ENCODE results near the gene PCK1.

The PCK1 gene

DNA sequence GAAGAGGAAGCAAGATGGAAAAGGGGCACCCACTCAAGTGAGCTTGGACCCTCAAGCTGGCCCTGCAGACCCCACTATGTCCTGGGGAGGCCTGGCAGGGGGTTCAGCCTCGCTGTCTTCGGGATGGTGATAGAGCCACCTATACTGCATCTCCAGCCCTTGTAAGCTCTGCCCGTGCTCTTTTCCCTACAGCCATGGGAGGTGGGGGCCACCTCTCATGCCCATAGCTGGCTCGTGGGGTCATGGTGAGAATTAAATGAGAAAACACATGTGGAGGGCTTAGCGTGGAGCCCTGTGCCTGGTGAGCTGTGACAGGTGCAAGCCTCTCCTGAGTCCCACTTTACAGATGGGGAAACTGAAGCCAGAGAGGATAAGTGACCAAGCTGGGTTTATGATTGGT, 27.7 kb downstream of the PCK1 start:
- no peak for DNase-seq (ENCODE audit: low read depth in 2 of 2)

DNA sequence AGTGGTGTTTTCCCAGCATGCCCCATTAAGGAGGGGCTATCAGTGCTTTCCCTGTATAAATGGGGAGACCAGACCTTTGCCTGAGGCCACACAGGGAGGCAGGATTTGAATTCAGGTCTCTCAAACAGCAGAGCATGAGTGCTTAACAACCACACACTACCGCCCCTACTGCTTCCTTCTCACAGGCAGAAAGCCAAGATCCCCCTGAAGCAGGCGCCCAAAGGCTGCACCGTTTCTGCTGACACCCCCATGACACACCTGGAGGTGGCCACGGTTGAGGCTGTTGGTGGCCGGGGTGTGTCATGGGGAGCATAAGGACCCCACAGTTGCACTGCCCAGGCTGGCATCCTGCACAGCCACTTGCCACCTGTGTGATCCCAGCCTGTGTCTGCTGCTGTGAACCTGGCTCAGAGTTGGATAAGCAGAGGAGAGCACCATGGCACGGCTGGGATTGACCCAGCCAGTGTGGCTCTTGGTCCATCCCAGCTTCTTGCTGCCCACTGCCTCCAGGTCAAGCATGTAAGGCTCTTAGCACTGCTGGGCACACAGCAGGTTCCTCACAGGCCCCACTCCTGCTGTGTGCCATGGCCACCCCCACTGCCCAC, 28.3 kb downstream of the PCK1 start:
- DNase-seq (ENCODE audit: low read depth in 2 of 2): no peak

DNA sequence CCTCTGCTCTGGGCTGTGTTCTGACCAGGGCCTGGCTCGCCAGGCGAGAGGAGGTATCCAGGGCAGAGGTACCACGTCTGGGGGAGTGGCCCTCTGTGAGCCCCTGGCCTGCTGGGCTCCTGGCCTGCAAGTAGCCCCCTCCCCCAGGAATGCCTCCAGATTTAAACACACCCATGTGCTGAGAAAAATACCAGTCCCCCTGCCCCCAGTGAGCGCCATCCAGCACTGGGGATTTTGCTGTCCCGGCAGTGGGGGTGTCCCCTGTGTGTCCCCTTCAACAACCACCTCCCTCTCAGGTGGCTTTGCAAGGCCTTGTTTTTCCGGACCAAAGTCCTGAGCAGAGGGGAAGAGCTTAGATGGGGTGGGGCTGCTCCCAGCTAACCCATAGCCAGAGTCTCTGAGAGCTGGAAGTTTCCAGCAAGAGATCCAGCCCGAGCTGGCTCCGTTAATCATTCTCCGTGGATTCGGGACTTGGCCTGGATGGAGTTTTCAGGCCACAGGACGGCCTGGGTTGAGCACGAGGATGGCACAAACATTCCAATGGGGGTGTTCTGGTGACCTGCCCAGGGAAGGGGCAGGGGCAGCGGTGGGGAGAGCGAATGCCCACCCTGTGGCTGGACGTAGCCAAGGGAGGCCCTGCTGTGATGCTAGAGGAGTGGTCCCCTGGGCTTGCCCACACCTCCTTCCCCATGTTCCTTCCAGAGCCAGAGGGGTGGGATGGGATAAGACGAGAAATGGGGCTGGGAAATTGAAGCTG, 29.0 kb downstream of the PCK1 start:
- no peak for DNase-seq (ENCODE audit: low read depth in 2 of 2)

DNA sequence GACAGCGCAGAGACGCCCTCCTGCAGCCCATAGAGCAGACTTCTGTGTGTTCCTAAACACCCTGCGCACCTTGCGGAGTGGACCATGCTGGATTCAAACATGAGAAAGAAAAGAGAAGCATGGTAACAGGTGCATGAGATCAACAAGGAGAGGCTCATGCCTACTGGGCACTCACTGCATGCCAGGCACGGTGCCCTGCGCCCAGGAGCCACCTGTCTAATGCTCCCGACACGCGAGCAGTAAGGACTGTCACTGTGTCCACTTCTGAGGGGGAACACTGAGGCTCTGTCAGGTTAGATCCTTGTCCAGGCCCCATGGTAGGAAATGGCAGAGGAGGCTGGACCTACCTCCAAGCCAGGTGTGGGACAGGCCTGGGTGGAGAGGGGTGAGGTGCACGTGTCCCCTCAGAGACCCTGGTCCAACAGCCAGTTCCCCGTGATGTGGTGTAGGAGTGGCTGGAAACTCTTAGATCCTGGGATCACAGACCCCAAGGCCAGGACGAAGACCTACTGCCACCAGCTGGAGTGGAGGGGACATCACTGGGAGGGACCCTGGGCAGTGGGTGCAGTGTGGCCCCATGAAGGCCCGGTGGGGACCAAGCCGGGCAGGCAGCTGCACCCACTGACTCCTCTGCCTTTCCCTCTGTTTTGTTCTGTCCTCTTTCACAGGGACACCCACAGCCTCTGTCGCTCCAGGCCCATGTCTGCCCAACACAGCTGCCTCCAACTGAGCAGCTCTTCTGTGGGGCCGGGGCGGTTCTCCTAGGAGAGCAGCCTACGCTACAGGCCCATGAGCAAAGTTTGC, 29.8 kb downstream of the PCK1 start:
- DNase-seq (ENCODE audit: low read depth in 2 of 2): no peak

DNA sequence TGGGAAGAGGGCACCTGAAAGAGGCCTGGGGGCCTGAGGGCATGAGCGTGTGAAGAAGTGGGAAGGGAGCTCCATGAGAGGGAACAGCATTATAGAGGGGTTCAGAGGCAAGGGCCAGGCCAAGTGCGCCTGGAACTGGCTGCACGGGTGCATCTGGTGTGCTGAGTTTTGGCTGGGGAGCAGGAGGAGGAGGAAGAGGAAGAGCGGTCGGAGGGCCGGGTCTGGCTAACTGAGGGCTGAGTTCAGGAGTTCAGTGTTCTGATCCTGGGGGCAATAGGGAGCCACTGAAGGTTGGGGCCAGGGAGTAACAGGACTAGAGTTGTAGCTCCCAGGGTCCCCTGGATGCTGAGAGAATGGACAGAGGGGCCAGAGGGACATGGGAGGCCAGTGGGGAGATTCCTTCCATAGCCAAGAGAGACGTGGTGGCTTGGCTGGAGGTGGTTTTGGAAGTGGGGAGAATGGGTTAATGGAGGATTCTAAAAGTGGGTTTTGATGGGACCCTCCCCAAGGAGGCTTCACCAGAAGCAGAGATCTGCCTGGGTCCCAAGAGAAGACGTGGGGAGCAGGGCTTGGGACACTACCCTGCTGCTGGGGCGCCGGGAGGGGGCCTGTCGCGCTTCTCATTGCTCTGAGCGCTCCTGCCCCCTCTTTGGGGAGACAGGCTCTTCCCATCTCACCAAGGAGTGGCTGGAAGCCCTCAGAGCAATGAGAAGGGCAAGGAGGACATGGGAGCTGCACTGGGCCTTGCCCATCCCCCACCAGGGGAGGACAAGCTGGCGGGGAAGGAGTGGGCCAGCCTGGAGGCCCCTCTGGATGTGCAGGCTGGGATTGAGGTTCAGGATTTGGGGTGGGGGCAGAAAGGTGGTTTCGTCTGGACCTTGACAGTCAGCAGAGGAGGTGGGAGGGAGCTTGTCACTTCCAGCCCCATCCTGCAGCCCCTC, 30.6 kb downstream of the PCK1 start:
- no peak for DNase-seq (ENCODE audit: low read depth in 2 of 2)

DNA sequence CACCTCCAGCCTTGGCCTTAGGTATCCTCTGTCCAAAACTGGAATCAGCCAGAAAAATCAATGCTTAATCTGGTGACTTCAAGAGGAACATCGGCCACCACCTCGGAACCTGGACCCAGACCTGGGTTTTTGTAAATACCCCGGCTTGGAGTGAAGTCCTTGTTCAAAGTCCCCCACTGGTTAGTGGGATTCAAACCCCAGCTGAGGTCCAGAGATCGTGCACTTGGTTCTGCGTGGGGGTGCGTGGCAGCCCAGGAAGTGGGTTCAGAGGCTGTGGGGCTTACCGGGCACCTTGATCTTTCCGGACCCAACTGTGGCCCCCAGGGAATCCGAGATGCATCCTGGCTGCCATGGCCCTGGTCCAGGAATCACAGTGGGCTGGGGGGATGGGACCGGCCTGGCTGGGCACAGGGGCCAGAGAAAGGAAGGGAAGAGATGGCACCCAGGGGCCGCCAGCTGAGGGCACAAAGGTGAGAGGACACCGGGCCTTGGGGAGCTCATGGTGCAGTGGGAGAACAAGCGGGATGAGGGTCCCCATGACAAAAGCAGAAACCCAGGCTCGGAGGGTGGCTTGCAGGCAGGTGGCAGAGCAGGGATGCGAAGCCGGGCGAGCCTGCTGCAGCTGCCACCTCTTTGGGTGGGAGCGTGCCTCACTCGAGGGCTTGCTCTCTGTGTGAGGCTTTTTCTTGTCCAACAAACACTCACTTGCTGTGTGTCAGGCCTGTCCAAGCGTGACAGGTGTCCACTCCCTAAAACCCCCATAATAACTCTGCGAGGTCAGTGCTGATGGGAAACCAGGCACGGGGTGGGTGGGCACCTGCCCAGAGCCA, 31.6 kb downstream of the PCK1 start:
- DNase-seq (ENCODE audit: low read depth in 2 of 2): no peak

DNA sequence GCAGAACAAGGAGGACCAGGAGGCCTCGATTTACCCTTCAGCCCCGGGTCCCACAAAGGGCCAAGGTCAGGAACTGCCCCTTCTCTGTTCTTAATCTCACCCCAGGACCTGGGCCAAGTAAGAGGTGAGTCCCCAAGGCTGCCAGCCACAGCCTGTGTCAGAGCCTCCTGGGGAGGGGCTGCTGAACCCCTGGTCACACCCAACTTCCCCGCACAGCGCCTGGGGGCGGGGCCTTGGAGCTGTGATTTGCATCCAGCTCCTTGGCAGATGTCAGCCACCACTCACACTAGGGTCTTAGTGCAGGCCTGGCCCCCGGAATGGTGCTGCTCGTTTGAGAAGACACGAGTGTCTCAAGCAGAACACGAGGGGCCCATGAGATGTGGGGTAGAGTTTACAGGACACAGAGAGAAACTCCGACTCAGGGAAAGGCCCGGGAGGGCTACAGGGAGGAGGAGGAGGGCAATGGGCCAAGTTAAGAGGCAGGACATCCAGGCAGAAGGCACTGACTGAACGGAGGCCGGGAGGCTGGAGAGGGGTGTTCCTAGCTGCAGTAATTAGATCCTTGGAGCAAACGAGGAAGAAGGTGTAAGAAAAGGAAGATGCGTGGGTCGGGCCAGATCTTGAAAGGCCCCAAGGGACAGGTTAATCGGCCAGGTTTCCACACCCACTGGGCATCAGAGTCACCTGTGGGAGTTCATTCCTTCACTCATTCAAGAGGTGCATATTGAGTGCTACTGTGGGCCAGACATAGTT, 32.4 kb downstream of the PCK1 start:
- DNase-seq (ENCODE audit: low read depth in 2 of 2): no peak

GRCh38 chr20:57594092-57594951, 33.4 kb downstream of the PCK1 start:
- DNase-seq (ENCODE audit: low read depth in 2 of 2): no peak

GRCh38 chr20:57595041-57596030, 34.4 kb downstream of the PCK1 start:
- DNase-seq (ENCODE audit: low read depth in 2 of 2): no peak

GRCh38 chr20:57596358-57596757, 35.4 kb downstream of the PCK1 start:
- no peak for DNase-seq (ENCODE audit: low read depth in 2 of 2)

- no peak for DNase-seq (ENCODE audit: low read depth in 2 of 2)
These were observed 36.4 kb downstream of the PCK1 start for GRCh38 chr20:57596998-57597939.

DNA sequence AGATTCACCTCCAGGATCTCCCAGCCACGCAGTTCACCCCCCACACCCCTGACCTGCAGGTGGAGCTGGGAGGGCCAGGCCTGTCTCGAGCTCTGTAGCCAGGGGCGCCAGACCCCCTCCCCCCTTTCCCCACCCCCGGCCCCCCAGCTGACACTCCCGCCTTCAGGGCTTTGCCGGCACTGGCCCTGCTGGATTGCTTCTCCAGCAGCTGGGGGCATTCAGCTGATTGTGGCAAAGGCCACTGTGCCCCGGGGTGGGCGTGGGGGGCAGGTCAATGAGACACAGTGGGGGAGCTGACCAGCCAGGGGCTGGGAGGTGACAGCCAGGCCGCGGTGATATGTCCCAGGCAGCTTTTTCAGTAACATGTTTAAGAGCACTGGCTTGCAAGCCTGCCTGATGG, 37.1 kb downstream of the PCK1 start:
- no peak for DNase-seq (ENCODE audit: low read depth in 2 of 2)

DNA sequence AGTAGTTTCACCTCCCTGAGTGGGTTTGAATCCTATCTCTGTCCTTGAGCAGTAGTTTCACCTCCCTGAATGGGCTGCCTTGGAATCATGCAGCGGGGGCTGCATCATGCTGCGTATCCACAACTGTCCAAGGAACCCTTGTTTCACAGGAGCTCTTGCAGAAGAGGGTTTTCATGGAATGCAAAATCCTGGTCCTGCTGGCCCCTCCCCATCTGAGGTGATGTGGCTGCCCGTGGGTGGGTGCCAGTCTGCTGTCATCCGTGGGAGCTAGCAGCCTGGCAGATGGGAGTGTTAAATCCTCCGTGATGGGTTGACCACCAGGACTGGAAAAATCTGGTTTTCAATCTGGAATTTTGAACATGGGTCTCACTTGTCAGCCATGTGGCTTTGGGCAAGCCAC, 37.6 kb downstream of the PCK1 start:
- no peak for DNase-seq (ENCODE audit: low read depth in 2 of 2)

- no peak for DNase-seq (ENCODE audit: low read depth in 2 of 2)
These were observed 39.7 kb downstream of the PCK1 start for GRCh38 chr20:57600320-57601210.

DNA sequence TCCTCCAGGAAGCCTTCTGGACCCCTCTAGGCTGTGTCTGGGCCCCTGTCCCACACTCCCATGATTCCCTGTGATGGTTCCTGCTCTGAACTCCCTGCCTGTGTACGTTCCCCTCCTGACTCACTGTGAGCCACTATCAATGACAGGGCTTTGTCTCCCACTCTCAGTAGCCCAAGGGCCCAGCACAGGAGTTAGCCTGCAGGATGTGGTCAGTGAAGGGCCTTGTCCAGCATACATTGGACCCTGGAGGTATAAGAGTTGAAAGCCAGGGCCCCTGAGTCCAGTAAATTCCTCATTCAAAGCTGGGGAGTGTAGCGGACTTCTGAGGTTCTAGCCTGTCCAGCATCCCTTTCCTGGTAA, 40.3 kb downstream of the PCK1 start:
- DNase-seq (ENCODE audit: low read depth in 2 of 2): no peak

- no peak for DNase-seq (ENCODE audit: low read depth in 2 of 2)
These were observed 40.8 kb downstream of the PCK1 start for GRCh38 chr20:57601737-57602136.

Data from fibroblast of skin of left quadriceps (primary cell).